HEK293 (cell line): ENCODE results near the gene RASGRF2.

Experiments used
- CTCF ChIP-seq: fragments of 450-650 bp; formaldehyde crosslinking; IDR thresholded peaks from 2 replicates; pipeline ENCODE4 v1.5.1; 2016; ENCODE audit warnings: missing biosample characterization, missing genetic modification characterization
- SETDB1 ChIP-seq: IDR thresholded peaks from one replicate; pipeline ENCODE4 v1.6.1; 2017; ENCODE audit warnings: mild to moderate bottlenecking, low read length, moderate library complexity, mixed read lengths; ENCODE audit not compliant: insufficient read length
- TRIM28 ChIP-seq: IDR thresholded peaks from 2 replicates; pipeline ENCODE4 v1.6.1; 2011; ENCODE audit warnings: low read length, control low read depth, borderline replicate concordance
- ZNF138 ChIP-seq: fragments of 450-650 bp; formaldehyde crosslinking; IDR thresholded peaks from 2 replicates; pipeline ENCODE4 v1.5.1; 2016; ENCODE audit warnings: missing biosample characterization, missing genetic modification characterization, borderline replicate concordance
- ZNF211 ChIP-seq: fragments of 450-650 bp; formaldehyde crosslinking; IDR thresholded peaks from 2 replicates; pipeline ENCODE4 v1.5.1; 2016; ENCODE audit warnings: low read depth, missing biosample characterization, missing genetic modification characterization
- ZSCAN16 ChIP-seq: fragments of 450-650 bp; formaldehyde crosslinking; IDR thresholded peaks from 2 replicates; pipeline ENCODE4 v1.5.1; 2016; ENCODE audit warnings: missing biosample characterization, missing genetic modification characterization
- TF ChIP-seq, protein P1 (sequence below): fragments of 450-650 bp; formaldehyde crosslinking; IDR thresholded peaks from 2 replicates; pipeline ENCODE4 v1.5.1; 2016; ENCODE audit warnings: missing biosample characterization, missing genetic modification characterization

DNA sequence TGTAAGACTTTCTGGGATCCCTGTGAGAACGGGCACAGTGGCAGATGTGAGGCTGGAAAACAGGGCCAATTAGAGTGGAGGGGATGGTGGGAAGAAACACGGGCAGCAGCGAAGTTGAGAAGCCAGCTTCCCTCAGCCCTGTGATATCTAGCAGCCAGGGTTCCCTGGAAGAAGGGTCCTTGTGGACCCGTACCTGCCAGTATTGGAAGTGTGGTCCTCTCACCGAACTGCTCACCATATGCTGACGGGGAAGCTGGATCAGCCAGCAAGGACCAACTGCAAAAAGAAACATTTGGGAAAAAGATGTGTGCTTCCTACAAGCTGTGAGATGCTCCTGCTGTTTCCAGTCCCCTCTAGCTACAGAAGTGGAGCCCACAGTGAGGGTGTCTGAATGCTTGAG lies 286.5 kb downstream of the RASGRF2 start:
- no peak for TF ChIP-seq CTCF
- TF ChIP-seq, protein P1, sequence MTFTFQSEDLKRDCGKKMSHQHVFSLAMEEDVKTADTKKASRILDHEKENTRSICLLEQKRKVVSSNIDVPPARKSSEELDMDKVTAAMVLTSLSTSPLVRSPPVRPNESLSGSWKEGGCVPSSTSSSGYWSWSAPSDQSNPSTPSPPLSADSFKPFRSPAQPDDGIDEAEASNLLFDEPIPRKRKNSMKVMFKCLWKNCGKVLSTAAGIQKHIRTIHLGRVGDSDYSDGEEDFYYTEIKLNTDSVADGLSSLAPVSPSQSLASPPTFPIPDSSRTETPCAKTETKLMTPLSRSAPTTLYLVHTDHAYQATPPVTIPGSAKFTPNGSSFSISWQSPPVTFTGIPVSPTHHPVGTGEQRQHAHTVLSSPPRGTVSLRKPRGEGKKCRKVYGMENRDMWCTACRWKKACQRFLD (tag by site-specific recombination), result no peak
- no peak for TF ChIP-seq TRIM28
- TF ChIP-seq ZSCAN16 (tag by site-specific recombination), result no peak
- no peak for TF ChIP-seq ZNF211 (tag by site-specific recombination)
- no peak for TF ChIP-seq ZNF138 (tag by site-specific recombination)
- no peak for TF ChIP-seq SETDB1
